Measurements from ENCODE around the gene UHRF2. TPM values are rescaled to one million over a fixed set of nuclear protein-coding genes. Genes with fewer than 3 reads are reported as not detected.

UHRF2 gene
- total RNA-seq, 2 experiments from 2014 or later = 59.3 to 68.6 TPM

GRCh38 chr9:6460189-6460768 lies 47.3 kb downstream of the UHRF2 start:
- Mint-ChIP-seq H3K4me1 (ENCODE audit: low read depth) (peaks cover 8% of the 10 kb centered on the region), H3K27me3 (ENCODE audit: low read depth) (no peaks in the 10 kb centered on the region)

GRCh38 chr9:6461619-6462018 lies 48.6 kb downstream of the UHRF2 start:
- DNase-seq (no peak), ATAC-seq (no peak)
- Mint-ChIP-seq H3K36me3 (ENCODE audit: low read depth) (peaks cover 48% of the 10 kb centered on the region), H3K4me1 (ENCODE audit: low read depth) (peaks cover 4% of the 10 kb centered on the region), H3K4me3 (no peak overlapping the region), H3K27me3 (ENCODE audit: low read depth) (no peaks in the 10 kb centered on the region), H3K9me3 (ENCODE audit: insufficient read depth) (peaks cover 13% of the 10 kb centered on the region), H3K27ac (no peak overlapping the region)
- POLR2A ChIA-PET = no interaction called here
- CTCF ChIA-PET = no interaction called here

More at GRCh38 chr9:6460189-6460768, 47.3 kb downstream of the UHRF2 start:
- POLR2A ChIA-PET = no interaction called here
- DNase-seq (no peak), ATAC-seq (no peak)
- peak overlapping the region; percentile 34 for H3K27ac Mint-ChIP-seq
- peaks cover 54% of the 10 kb centered on the region for H3K36me3 Mint-ChIP-seq (ENCODE audit: low read depth)
- CTCF ChIA-PET = no interaction called here
- H3K9me3 Mint-ChIP-seq (ENCODE audit: insufficient read depth) = peaks cover 13% of the 10 kb centered on the region
- H3K4me3 Mint-ChIP-seq = no peak overlapping the region

- DNase-seq (no peak), ATAC-seq (no peak)
- Mint-ChIP-seq H3K9me3 (ENCODE audit: insufficient read depth) (no peaks in the 10 kb centered on the region), H3K27me3 (ENCODE audit: low read depth) (no peaks in the 10 kb centered on the region), H3K4me3 (no peak overlapping the region), H3K4me1 (ENCODE audit: low read depth) (no peaks in the 10 kb centered on the region), H3K27ac (no peak overlapping the region), H3K36me3 (ENCODE audit: low read depth) (peaks cover 32% of the 10 kb centered on the region)
- ChIA-PET CTCF (no interaction called here), POLR2A (no interaction called here)
Observed at GRCh38 chr9:6467006-6467625, 54.1 kb downstream of the UHRF2 start.

GRCh38 chr9:6471231-6471850 lies 58.3 kb downstream of the UHRF2 start:
- Mint-ChIP-seq H3K4me3 (no peak overlapping the region), H3K9me3 (ENCODE audit: insufficient read depth) (no peaks in the 10 kb centered on the region), H3K27ac (no peak overlapping the region), H3K4me1 (ENCODE audit: low read depth) (no peaks in the 10 kb centered on the region), H3K36me3 (ENCODE audit: low read depth) (peaks cover 22% of the 10 kb centered on the region), H3K27me3 (ENCODE audit: low read depth) (no peaks in the 10 kb centered on the region)
- DNase-seq (no peak), ATAC-seq (no peak)
- POLR2A ChIA-PET = interaction anchor here (0.7 to 1.2 kb wide), 3 partner anchors 57 to 456 kb away, joined by 3 to 4 read pairs (median 3); partner anchors contain the start of genes RANBP6 and UHRF2
- CTCF ChIA-PET = interaction anchor here (1.4 to 1.9 kb wide), 2 partner anchors 97 to 120 kb away, joined by 3 to 6 read pairs; no protein-coding TSS in a partner anchor

GRCh38 chr9:6473151-6473550 lies 60.2 kb downstream of the UHRF2 start:
- Mint-ChIP-seq H3K36me3 (ENCODE audit: low read depth) (peaks cover 11% of the 10 kb centered on the region), H3K9me3 (ENCODE audit: insufficient read depth) (no peaks in the 10 kb centered on the region), H3K27me3 (ENCODE audit: low read depth) (no peaks in the 10 kb centered on the region), H3K4me3 (no peak overlapping the region), H3K4me1 (ENCODE audit: low read depth) (no peaks in the 10 kb centered on the region), H3K27ac (no peak overlapping the region)
- ATAC-seq (no peak), DNase-seq (no peak)
- POLR2A ChIA-PET = interaction anchor here (1.4 kb wide), 1 partner anchor 60 kb away, joined by 4 read pairs; the partner anchor contains the start of gene UHRF2
- CTCF ChIA-PET = interaction anchor here (1.4 to 1.9 kb wide), 3 partner anchors 8 to 122 kb away, joined by 3 to 6 read pairs (median 3); no protein-coding TSS in a partner anchor

GRCh38 chr9:6479959-6480358 lies 67.0 kb downstream of the UHRF2 start:
- CTCF ChIA-PET = interaction anchor here (0.6 kb wide), 1 partner anchor 1000 kb away, joined by 3 read pairs; no protein-coding TSS in a partner anchor
- no peak overlapping the region for H3K27ac Mint-ChIP-seq
- no peaks in the 10 kb centered on the region for H3K9me3 Mint-ChIP-seq (ENCODE audit: insufficient read depth)
- no peaks in the 10 kb centered on the region for H3K4me1 Mint-ChIP-seq (ENCODE audit: low read depth)
- H3K4me3 Mint-ChIP-seq = no peak overlapping the region
- POLR2A ChIA-PET = no interaction called here
- ATAC-seq (no peak), DNase-seq (no peak)
- no peaks in the 10 kb centered on the region for H3K27me3 Mint-ChIP-seq (ENCODE audit: low read depth)
- peaks cover 26% of the 10 kb centered on the region for H3K36me3 Mint-ChIP-seq (ENCODE audit: low read depth)

GRCh38 chr9:6484210-6484609 lies 71.2 kb downstream of the UHRF2 start:
- POLR2A ChIA-PET = no interaction called here
- Mint-ChIP-seq H3K27me3 (ENCODE audit: low read depth) (no peaks in the 10 kb centered on the region), H3K4me1 (ENCODE audit: low read depth) (no peaks in the 10 kb centered on the region), H3K9me3 (ENCODE audit: insufficient read depth) (no peaks in the 10 kb centered on the region), H3K4me3 (no peak overlapping the region), H3K27ac (peak overlapping the region; percentile 53), H3K36me3 (ENCODE audit: low read depth) (peaks cover 34% of the 10 kb centered on the region)
- DNase-seq = no peak
- CTCF ChIA-PET = no interaction called here
- ATAC-seq = no peak

- Mint-ChIP-seq H3K4me1 (ENCODE audit: low read depth) (no peaks in the 10 kb centered on the region), H3K4me3 (no peak overlapping the region), H3K27me3 (ENCODE audit: low read depth) (no peaks in the 10 kb centered on the region), H3K36me3 (ENCODE audit: low read depth) (peaks cover 30% of the 10 kb centered on the region), H3K9me3 (ENCODE audit: insufficient read depth) (no peaks in the 10 kb centered on the region), H3K27ac (no peak overlapping the region)
- ATAC-seq = no peak
- no peak for DNase-seq
- ChIA-PET POLR2A (no interaction called here), CTCF (interaction anchor here (1.1 to 1.6 kb wide), 2 partner anchors 59 to 134 kb away, joined by 3 to 4 read pairs; no protein-coding TSS in a partner anchor)
Observed at GRCh38 chr9:6488395-6488794, 75.4 kb downstream of the UHRF2 start.

GRCh38 chr9:6489099-6489498 lies 76.1 kb downstream of the UHRF2 start:
- H3K27ac Mint-ChIP-seq = no peak overlapping the region
- POLR2A ChIA-PET = no interaction called here
- no peak for ATAC-seq

GRCh38 chr9:6490863-6491262 lies 77.9 kb downstream of the UHRF2 start:
- peaks cover 30% of the 10 kb centered on the region for H3K36me3 Mint-ChIP-seq (ENCODE audit: low read depth)
- DNase-seq = no peak
- H3K27me3 Mint-ChIP-seq (ENCODE audit: low read depth) = no peaks in the 10 kb centered on the region
- no peaks in the 10 kb centered on the region for H3K4me1 Mint-ChIP-seq (ENCODE audit: low read depth)
- no peak overlapping the region for H3K27ac Mint-ChIP-seq
- POLR2A ChIA-PET = no interaction called here
- H3K4me3 Mint-ChIP-seq = no peak overlapping the region
- CTCF ChIA-PET = no interaction called here
- H3K9me3 Mint-ChIP-seq (ENCODE audit: insufficient read depth) = no peaks in the 10 kb centered on the region
- no peak for ATAC-seq

More at GRCh38 chr9:6489099-6489498, 76.1 kb downstream of the UHRF2 start:
- Mint-ChIP-seq H3K9me3 (ENCODE audit: insufficient read depth) (no peaks in the 10 kb centered on the region), H3K36me3 (ENCODE audit: low read depth) (peaks cover 31% of the 10 kb centered on the region), H3K4me3 (no peak overlapping the region), H3K4me1 (ENCODE audit: low read depth) (no peaks in the 10 kb centered on the region), H3K27me3 (ENCODE audit: low read depth) (no peaks in the 10 kb centered on the region)
- CTCF ChIA-PET = interaction anchor here (1.6 kb wide), 1 partner anchor 134 kb away, joined by 3 read pairs; no protein-coding TSS in a partner anchor
- no peak for DNase-seq

- ChIA-PET CTCF (no interaction called here), POLR2A (interaction anchor here (1.0 kb wide), 1 partner anchor 83 kb away, joined by 4 read pairs; the partner anchor contains the start of gene UHRF2)
- no peaks in the 10 kb centered on the region for H3K4me1 Mint-ChIP-seq (ENCODE audit: low read depth)
- H3K27ac Mint-ChIP-seq = no peak overlapping the region
- no peak overlapping the region for H3K4me3 Mint-ChIP-seq
- H3K36me3 Mint-ChIP-seq (ENCODE audit: low read depth) = peaks cover 39% of the 10 kb centered on the region
- DNase-seq (no peak), ATAC-seq (no peak)
- H3K9me3 Mint-ChIP-seq (ENCODE audit: insufficient read depth) = no peaks in the 10 kb centered on the region
- no peaks in the 10 kb centered on the region for H3K27me3 Mint-ChIP-seq (ENCODE audit: low read depth)
Observed at GRCh38 chr9:6495466-6495865, 82.5 kb downstream of the UHRF2 start.

- no peak overlapping the region for H3K4me3 Mint-ChIP-seq
- ChIA-PET CTCF (no interaction called here), POLR2A (interaction anchor here (1.3 kb wide), 1 partner anchor 87 kb away, joined by 4 read pairs; no protein-coding TSS in a partner anchor)
- no peaks in the 10 kb centered on the region for H3K4me1 Mint-ChIP-seq (ENCODE audit: low read depth)
- no peaks in the 10 kb centered on the region for H3K27me3 Mint-ChIP-seq (ENCODE audit: low read depth)
- H3K27ac Mint-ChIP-seq = no peak overlapping the region
- H3K9me3 Mint-ChIP-seq (ENCODE audit: insufficient read depth) = no peaks in the 10 kb centered on the region
- H3K36me3 Mint-ChIP-seq (ENCODE audit: low read depth) = peaks cover 42% of the 10 kb centered on the region
- ATAC-seq = no peak
- DNase-seq = no peak
Observed at GRCh38 chr9:6498982-6499381, 86.0 kb downstream of the UHRF2 start.

Data from activated CD8-positive, alpha-beta T cell treated with anti-CD3 and anti-CD28 coated beads, Interleukin-2, amount 10 ng/mL, durations not matched to agents 7 days and 5 days (primary cell).